ENCODE results near the gene MCTS1.
"Not testable (repeated sequence)": the region's sequence is repeated elsewhere in the genome, so short reads cannot be mapped to it uniquely, and the experiment has no call there.

The MCTS1 gene

GRCh38 chrX:120642871-120643270, 39.0 kb downstream of the MCTS1 start:
- Histone ChIP-seq H3K9me3 (ENCODE audit: control insufficient read depth, low read length) (no peaks in the 10 kb centered on the region), H3K9ac (ENCODE audit: low read length) (no peak overlapping the region), H3K27me3 (ENCODE audit: control insufficient read depth, insufficient read depth, low read length) (no peaks in the 10 kb centered on the region), H3K4me3 (ENCODE audit: low read length) (no peak overlapping the region), H3K36me3 (ENCODE audit: control insufficient read depth, insufficient read depth, low read length) (no peaks in the 10 kb centered on the region), H3K4me1 (ENCODE audit: control insufficient read depth, insufficient read depth, low read length) (no peaks in the 10 kb centered on the region)

- H3K9me3 ChIP-seq (ENCODE audit: control insufficient read depth, low read length) = no peaks in the 10 kb centered on the region
- no peaks in the 10 kb centered on the region for H3K36me3 ChIP-seq (ENCODE audit: control insufficient read depth, insufficient read depth, low read length)
- no peaks in the 10 kb centered on the region for H3K4me1 ChIP-seq (ENCODE audit: control insufficient read depth, insufficient read depth, low read length)
Observed at GRCh38 chrX:120647127-120647526, 43.2 kb downstream of the MCTS1 start.

GRCh38 chrX:120652256-120652655, 48.4 kb downstream of the MCTS1 start:
- H3K4me1 ChIP-seq (ENCODE audit: control insufficient read depth, insufficient read depth, low read length); H3K36me3 ChIP-seq (ENCODE audit: control insufficient read depth, insufficient read depth, low read length); H3K9me3 ChIP-seq (ENCODE audit: control insufficient read depth, low read length): not testable (repeated sequence)

More at GRCh38 chrX:120647127-120647526, 43.2 kb downstream of the MCTS1 start:
- Histone ChIP-seq H3K4me3 (ENCODE audit: low read length) (no peak overlapping the region), H3K9ac (ENCODE audit: low read length) (no peak overlapping the region), H3K27me3 (ENCODE audit: control insufficient read depth, insufficient read depth, low read length) (no peaks in the 10 kb centered on the region)

GRCh38 chrX:120653000-120653399, 49.1 kb downstream of the MCTS1 start:
- Histone ChIP-seq H3K27me3 (ENCODE audit: control insufficient read depth, insufficient read depth, low read length) (no peaks in the 10 kb centered on the region), H3K4me1 (ENCODE audit: control insufficient read depth, insufficient read depth, low read length) (no peaks in the 10 kb centered on the region), H3K9ac (ENCODE audit: low read length) (no peak overlapping the region), H3K4me3 (ENCODE audit: low read length) (no peak overlapping the region), H3K36me3 (ENCODE audit: control insufficient read depth, insufficient read depth, low read length) (no peaks in the 10 kb centered on the region), H3K9me3 (ENCODE audit: control insufficient read depth, low read length) (no peaks in the 10 kb centered on the region)

More at GRCh38 chrX:120652256-120652655, 48.4 kb downstream of the MCTS1 start:
- not testable (repeated sequence) for H3K27me3 ChIP-seq (ENCODE audit: control insufficient read depth, insufficient read depth, low read length); H3K4me3 ChIP-seq (ENCODE audit: low read length); H3K9ac ChIP-seq (ENCODE audit: low read length)

- Histone ChIP-seq H3K9me3 (ENCODE audit: control insufficient read depth, low read length) (no peaks in the 10 kb centered on the region), H3K36me3 (ENCODE audit: control insufficient read depth, insufficient read depth, low read length) (no peaks in the 10 kb centered on the region), H3K4me1 (ENCODE audit: control insufficient read depth, insufficient read depth, low read length) (no peaks in the 10 kb centered on the region), H3K4me3 (ENCODE audit: low read length) (no peak overlapping the region), H3K27me3 (ENCODE audit: control insufficient read depth, insufficient read depth, low read length) (no peaks in the 10 kb centered on the region), H3K9ac (ENCODE audit: low read length) (no peak overlapping the region)
Observed at GRCh38 chrX:120660637-120661036, 56.7 kb downstream of the MCTS1 start.

Measured in mucosa of stomach (tissue), 1 donor.